Stimulated activated CD8-positive, alpha-beta memory T cell treated with anti-CD3 and anti-CD28 coated beads, Interleukin-4, amount 100 ng/mL, for 4 hours (primary cell): ENCODE results near the gene RINL.
"Not testable (repeated sequence)": the region's sequence is repeated elsewhere in the genome, so short reads cannot be mapped to it uniquely, and the experiment has no call there.

Experiments used
- DNase-seq, 2 donors: peaks; one replicate each; pipeline ENCODE4 v3.0.0-alpha.2; 2020; ENCODE audit warnings: low read depth in 2 of 2, low spot score in 1 of 2

The RINL gene

DNA sequence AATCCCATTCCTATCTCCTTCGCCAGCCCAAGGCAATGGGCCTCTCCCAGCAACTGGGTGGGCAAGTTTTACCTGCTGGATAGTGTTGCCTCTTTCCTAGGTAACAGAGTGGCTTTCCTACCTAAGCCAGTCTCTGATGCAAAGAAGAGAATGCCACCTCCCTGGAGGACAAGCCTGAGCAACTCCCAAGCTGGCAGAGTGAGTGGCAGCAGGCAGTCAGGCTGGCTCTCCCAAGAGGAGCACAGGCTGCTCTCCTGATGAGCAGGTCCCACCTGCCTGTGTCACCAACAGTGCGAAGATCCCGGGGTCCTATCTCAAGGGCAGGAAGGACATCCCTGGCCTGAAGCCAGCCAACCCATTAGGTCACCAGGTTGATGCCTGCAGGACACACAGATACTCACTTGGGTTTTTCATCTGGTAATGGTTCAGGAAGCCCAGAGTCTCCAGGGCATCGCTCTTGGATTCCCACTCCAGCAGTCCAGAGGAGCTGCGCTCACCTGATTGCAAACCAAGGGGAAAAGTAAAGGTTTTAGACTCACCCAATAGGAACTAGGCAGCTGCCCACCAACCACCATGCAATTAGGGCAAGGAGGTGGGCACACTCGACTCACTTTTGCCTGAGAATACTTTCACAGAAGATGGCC is 41.0 kb downstream of the RINL start:
- DNase-seq = no peak

DNA sequence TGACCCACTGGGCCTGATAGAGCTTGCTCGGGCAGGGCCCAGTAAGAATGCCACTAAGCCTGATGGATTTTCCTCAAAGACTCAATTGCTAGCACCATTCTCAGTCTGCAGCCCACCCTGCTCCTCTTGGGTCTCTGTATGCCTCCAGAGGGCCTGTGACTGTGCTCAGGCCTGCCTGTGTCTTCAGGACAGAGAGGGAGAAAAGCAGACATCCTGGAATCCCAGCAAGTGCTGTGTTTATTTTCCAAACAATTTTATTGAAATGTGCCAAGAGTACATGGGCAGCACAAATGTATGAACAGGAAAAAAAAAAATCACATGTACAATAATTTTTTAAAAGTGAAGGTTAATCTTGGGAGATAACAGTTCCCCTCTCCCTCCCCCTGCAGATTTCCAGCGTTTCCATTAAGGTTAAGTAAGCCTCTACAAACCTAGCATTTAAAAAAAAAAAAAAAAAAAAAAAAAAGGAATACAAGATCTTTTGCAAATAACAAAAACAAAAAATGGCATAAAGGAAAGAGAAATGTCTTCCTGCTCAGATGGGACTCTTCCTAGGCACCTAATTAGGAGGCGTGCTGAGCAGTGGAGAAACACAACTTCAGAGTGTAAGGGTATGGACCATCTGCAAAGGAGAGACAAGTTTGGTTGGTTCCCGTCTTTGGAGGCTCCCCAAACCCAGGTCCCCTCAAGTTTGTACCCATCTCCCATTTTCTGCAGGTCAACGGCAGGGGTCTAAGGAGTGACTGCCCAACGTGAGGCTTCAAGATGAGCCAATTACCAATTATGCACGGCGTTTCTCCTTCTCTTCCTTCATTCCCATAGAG is 41.7 kb downstream of the RINL start:
- DNase-seq = no peak

DNA sequence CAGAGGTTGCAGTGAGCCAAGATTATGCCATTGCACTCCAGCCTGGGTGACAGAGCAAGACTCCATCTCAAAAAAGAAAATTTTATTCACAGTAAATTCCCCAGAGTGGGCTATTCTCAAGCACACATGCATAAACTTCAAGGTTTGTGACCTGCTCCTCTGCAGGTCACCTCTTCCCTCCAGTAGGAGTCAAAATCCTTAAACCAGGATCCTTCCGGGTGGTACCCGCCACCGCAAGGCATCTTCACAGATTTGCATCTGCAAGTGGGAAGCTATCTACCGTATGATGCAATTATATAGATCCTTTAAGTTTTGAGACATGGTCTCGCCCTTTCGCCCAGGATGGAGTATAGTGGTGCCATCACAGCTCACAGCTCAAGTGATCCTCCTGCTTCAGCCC is 43.5 kb downstream of the RINL start:
- DNase-seq = no peak

DNA sequence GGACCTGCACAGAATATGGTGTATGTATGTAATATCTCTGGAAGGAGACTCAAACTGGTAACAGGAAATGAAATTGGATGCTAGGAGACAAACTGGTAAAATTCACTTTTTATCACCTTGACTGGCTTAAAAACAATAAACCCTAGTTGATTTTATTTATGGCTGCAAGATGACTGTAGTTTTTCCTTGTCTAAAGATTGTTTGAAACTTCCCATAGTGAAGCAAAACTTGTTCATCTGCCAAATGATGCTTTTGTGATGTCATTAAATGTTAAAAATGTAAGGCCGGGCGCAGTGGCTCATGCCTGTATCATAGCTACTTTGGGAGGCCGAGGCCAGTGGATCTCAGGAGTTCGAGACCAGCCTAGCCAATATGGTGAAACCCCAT is 44.0 kb downstream of the RINL start:
- DNase-seq = no peak

DNA sequence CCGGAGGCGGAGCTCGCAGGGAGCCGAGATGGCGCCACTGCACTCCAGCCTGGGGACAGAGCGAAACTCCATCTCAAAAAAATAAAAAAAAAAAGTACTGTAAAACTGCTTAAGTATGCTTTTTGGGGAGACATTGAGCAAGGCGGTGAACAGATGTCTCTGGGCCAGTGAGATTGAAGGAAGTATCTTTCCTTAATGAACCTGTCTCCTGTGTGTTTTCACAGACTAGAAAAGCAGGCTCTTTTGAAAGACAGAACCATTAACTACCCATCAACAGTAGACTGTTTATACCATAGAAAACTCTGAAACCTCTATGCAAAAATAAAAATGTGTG is 45.0 kb downstream of the RINL start:
- no peak for DNase-seq

DNA sequence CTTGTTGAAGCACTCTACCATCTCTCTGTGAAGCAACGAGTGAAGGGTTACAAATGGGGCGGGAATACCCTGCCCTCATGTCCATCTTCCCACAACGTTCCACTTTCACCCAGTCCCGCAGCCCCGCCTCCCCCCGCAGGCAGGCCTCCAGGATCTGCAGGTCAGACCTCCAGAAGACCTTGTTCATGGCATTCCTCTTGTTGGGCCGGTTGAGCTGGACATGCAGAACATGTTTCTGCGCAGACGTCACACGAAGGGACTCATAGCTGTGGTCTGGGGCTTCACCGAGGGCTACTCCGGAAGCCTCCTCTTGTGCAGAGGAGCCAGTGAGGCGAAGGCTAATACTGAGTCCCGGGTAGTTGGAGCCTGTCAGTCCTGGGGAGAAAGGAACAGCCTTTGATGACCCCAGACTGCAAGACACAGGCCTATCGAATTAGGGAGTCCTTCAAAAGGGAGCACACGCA is 46.9 kb downstream of the RINL start:
- no peak for DNase-seq

DNA sequence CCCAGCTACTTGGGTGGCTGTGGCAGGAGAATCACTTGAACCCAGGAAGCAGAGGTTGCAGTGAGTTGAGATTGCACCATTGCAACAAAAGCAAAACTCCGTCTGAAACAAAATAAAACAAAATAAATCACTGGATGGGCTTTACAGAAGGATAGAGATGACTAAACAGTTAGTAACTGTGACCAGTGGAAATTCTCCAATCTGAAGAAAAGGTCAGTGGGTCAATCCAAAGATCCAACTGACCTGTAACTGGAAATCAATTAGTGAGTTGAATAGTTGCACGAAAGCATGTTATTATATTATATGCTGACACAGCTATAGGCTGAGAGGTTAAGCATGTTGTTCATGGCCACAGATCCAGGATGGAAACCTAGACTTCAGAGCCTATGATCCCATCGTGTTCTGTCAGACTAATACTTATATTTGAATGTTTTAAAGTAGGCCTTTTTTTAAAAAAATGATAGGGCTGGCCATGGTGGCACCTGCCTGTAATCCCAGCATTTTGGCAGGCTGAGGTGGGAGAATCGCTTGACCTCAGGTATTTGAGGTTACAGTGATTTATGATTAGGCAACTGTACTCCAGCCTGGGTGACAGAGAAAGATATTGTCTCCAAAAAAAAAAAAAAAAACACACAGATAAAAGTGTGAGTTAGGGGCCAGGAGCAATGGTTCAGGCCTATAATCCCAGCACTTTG is 47.9 kb downstream of the RINL start:
- no peak for DNase-seq

DNA sequence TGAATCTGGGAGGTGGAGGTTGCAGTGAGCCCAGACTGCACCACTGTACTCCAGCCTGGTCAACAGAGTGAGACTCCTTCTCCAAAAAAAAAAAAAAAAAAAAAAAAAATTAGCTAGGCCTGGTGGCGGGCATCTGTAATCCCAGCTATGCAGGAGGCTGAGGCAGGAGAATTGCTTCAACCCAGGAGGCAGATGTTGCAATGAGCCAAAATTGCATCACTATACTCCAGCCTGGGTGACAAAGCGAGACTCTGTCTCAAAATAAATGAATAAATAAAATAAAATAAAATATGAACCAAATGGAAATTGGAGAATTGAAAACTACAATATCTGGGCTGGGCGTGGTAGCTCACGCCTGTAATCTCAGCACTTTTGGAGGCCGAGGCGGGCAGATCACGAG is 48.9 kb downstream of the RINL start:
- DNase-seq = not testable (repeated sequence)

DNA sequence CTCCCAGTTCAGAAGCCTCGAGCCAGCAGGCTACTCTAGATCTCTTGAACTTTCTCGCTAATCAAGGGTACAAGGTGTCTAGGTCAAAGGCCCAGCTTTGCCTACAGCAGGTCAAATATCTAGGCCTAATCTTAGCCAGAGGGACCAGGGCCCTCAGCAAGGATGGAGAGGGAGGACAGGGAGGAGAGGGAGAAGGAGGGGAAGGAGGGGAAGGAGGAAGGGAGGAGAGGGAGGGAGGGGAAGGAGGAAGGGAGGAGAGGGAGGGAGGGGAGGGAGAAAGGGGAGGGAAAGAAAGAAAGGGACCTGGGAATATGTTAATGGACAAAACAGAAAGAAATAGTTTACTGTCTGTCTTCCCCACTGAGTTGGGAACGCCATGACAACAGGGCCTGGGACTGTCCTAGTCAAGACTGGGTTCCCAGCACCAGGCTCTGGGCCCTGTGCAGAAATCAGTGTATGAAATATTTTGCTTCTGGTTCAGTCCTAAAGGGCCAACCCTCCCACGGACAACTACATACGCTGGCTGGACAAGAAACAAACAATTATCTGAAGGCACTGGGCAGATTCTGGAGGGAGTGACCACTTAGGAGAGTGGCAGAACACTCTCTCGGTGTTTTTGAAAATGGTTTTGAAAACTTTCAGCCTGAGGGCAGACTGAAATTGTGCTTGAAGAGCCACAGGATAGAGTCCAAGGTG is 51.1 kb downstream of the RINL start:
- no peak for DNase-seq

DNA sequence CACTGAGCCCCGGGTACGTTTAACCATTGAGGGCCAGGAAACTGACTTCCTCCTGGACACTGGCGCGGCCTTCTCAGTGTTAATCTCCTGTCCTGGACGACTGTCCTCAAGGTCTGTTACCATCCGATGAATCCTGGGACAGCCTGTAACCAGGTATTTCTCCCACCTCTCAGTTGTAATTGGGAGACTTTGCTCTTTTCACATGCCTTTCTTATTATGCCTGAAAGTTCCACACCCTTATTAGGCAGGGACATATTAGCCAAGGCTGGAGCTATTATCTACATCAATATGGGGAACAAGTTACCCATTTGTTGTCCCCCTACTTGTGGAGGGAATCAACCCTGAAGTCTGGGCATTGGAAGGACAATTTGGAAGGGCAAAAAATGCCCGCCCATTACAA is 52.1 kb downstream of the RINL start:
- DNase-seq = not testable (repeated sequence)

DNA sequence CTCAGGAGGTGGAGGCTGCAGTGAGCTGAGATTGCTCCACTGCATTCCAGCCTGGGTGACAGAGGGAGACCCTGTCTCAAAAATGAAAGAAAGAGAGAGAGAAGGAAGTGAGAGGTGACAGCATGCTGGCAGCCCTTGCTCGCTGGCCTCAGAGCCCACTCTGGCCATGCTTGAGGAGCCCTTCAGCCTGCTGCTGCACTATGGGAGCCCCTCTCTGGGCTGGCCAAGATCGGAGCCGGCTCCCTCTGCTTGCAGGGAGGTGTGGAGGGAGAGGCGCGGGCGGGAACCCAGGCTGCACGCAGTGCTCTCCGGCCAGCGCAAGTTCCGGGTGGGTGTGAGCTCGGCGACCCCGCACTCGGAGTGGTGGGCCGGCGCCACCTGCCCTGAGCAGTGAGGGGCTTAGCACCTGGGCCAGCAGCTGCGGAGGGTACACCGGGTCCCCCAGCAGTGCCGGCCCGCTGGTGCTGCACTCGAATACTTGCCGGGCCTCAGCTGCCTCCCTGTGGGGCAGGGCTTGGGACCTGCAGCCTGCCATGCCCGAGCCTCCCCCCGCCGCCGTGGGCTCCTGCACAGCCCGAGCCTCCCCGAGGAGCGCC is 56.7 kb downstream of the RINL start:
- not testable (repeated sequence) for DNase-seq

DNA sequence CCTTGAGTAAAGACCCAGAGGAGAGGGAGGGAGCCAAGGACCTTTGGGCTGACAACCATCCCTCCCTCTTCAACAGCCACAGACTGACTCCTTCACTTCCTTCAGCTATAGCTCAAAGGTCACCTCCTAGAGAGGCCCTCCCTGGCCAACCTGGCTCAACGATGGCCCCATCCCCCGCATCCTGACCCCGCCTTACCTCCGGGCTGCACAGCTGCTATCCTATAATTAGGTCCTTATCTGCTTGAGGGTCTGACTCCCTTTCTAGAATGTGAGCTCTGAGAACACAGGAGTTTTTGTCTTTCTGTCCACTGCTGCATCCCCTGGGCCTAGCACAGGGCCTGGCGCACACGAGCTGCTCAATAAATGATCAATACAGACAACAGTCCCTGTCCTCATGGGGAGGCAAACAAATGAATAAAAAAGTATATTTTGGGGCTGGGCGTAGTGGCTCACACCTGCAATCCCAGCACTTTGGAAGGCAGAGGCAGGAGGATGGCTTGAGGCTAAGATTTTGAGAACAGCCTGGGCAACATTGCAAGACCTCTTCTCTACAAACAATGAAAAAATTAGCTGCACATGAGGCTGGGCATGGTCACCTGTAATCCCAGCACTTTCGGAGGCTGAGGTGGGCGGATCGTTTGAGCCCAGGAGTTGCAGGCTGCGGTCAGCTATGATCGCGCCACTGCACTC is 58.7 kb downstream of the RINL start:
- no peak for DNase-seq
